ENCODE results near the gene OOSP3.

OOSP3 gene, protein sequence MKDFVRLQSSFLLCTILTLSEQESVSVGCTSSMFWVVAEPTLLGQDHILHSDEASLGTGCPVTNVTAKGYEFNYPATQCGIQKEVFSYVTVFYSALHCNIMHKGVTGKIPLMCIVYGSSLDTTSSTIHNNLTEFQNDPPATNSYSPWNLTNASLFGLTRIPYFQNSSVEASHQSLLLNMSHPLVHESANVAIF

DNA sequence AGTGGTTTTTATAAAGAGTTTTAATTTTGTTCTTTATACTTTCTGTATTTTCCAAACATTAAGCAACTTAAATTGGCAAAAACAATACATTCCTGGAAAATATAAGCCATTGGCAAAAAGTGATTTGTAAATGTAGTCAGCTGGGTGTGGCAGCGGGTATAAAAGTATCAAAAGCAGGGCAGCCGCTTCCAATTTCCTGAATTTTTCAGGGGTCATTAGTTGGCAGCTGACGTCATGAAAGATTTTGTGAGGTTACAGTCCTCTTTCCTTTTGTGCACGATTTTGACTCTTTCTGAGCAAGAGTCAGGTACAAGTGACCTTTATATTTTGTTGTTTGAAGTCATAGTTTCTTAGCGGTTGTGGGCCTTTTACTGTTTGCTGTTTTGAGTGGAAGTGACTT is at the start of gene OOSP3:
TSS of gene OOSP3 (plus strand) at position 208 of the 400 bp plus-strand sequence. CDS start at position 235, 27 bp downstream.
- Histone ChIP-seq H3K4me3 (replicated peaks; ENCODE audit: low read depth, low read length) (no peak within 1 kb of the TSS), H3K36me3 (ENCODE audit: control insufficient read depth, insufficient read depth, low read length) (no peaks in the 10 kb centered on the region), H3K27me3 (replicated peaks; ENCODE audit: control insufficient read depth, insufficient read depth, low read length) (no peaks in the 10 kb centered on the region)
- no peak for DNase-seq (ENCODE audit: extremely low read depth, insufficient read length)
- TF ChIP-seq, protein P1, sequence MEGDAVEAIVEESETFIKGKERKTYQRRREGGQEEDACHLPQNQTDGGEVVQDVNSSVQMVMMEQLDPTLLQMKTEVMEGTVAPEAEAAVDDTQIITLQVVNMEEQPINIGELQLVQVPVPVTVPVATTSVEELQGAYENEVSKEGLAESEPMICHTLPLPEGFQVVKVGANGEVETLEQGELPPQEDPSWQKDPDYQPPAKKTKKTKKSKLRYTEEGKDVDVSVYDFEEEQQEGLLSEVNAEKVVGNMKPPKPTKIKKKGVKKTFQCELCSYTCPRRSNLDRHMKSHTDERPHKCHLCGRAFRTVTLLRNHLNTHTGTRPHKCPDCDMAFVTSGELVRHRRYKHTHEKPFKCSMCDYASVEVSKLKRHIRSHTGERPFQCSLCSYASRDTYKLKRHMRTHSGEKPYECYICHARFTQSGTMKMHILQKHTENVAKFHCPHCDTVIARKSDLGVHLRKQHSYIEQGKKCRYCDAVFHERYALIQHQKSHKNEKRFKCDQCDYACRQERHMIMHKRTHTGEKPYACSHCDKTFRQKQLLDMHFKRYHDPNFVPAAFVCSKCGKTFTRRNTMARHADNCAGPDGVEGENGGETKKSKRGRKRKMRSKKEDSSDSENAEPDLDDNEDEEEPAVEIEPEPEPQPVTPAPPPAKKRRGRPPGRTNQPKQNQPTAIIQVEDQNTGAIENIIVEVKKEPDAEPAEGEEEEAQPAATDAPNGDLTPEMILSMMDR (IDR thresholded peaks at IDR 0.05; ENCODE audit: insufficient read depth, low read length, poor library complexity, severe bottlenecking), result no peak

- Histone ChIP-seq H3K36me3 (ENCODE audit: control insufficient read depth, insufficient read depth, low read length) (no peaks in the 10 kb centered on the region), H3K4me3 (replicated peaks; ENCODE audit: low read depth, low read length) (no peak overlapping the region), H3K27me3 (replicated peaks; ENCODE audit: control insufficient read depth, insufficient read depth, low read length) (no peaks in the 10 kb centered on the region)
- DNase-seq (ENCODE audit: extremely low read depth, insufficient read length), result no peak
- TF ChIP-seq, protein P1 (IDR thresholded peaks at IDR 0.05; ENCODE audit: insufficient read depth, low read length, poor library complexity, severe bottlenecking), result no peak
These were observed 49.2 kb upstream of the OOSP3 start for GRCh38 chr11:59829358-59829757.

DNA sequence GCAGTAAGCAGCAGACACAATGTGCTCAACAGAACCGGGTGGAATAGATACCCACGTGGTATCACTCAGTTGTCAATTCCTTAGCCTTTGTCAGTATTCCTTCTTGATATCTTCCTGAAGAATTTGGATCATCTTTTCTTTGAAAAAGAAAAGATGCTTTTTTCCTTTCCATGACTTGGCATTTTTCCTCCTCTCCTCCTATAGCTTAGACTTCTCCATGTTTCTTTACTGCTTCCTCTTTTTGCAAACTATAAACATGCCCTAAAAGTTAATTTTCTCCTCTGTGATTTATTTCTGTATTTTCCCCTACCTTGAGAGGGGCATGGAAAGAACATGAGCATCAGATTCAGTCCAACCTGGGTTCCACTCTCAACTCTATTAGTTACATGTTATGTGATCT is 45.0 kb upstream of the OOSP3 start:
- H3K36me3 ChIP-seq (ENCODE audit: control insufficient read depth, insufficient read depth, low read length), result no peaks in the 10 kb centered on the region
- no peak for DNase-seq (ENCODE audit: extremely low read depth, insufficient read length)
- TF ChIP-seq, protein P1 (IDR thresholded peaks at IDR 0.05; ENCODE audit: insufficient read depth, low read length, poor library complexity, severe bottlenecking), result no peak
- H3K4me3 ChIP-seq (replicated peaks; ENCODE audit: low read depth, low read length), result no peak overlapping the region
- H3K27me3 ChIP-seq (replicated peaks; ENCODE audit: control insufficient read depth, insufficient read depth, low read length), result no peaks in the 10 kb centered on the region

GRCh38 chr11:59839615-59840014 is 39.0 kb upstream of the OOSP3 start:
- no peak overlapping the region for H3K4me3 ChIP-seq (replicated peaks; ENCODE audit: low read depth, low read length)
- H3K27me3 ChIP-seq (replicated peaks; ENCODE audit: control insufficient read depth, insufficient read depth, low read length), result no peaks in the 10 kb centered on the region
- H3K36me3 ChIP-seq (ENCODE audit: control insufficient read depth, insufficient read depth, low read length), result no peaks in the 10 kb centered on the region
- TF ChIP-seq, protein P1 (IDR thresholded peaks at IDR 0.05; ENCODE audit: insufficient read depth, low read length, poor library complexity, severe bottlenecking), result no peak
- DNase-seq (ENCODE audit: extremely low read depth, insufficient read length), result no peak

DNA sequence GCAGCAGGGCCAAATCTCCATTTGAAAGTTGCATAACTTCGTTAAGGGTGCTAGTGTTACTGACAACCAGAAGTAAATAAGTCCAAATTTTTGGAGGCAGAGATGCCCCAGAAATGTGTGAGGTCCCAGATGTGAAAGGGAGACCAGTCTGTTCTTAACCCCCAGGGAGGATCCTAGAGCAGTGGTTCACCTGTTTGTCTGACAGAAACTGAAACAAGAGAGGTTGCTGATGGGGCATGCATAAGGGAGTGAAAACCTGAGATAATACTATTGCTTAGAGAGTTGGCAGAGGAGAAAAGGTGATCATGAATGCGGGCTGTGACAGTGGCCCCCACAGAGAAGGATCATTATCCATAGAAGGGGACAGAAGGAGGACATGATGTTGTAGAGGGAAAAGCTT is 37.1 kb upstream of the OOSP3 start:
- no peak for DNase-seq (ENCODE audit: extremely low read depth, insufficient read length)
- Histone ChIP-seq H3K4me3 (replicated peaks; ENCODE audit: low read depth, low read length) (no peak overlapping the region), H3K36me3 (ENCODE audit: control insufficient read depth, insufficient read depth, low read length) (no peaks in the 10 kb centered on the region), H3K27me3 (replicated peaks; ENCODE audit: control insufficient read depth, insufficient read depth, low read length) (no peaks in the 10 kb centered on the region)
- TF ChIP-seq, protein P1 (IDR thresholded peaks at IDR 0.05; ENCODE audit: insufficient read depth, low read length, poor library complexity, severe bottlenecking), result no peak

- Histone ChIP-seq H3K36me3 (ENCODE audit: control insufficient read depth, insufficient read depth, low read length) (no peaks in the 10 kb centered on the region), H3K27me3 (replicated peaks; ENCODE audit: control insufficient read depth, insufficient read depth, low read length) (no peaks in the 10 kb centered on the region), H3K4me3 (replicated peaks; ENCODE audit: low read depth, low read length) (no peak overlapping the region)
- no peak for DNase-seq (ENCODE audit: extremely low read depth, insufficient read length)
- TF ChIP-seq, protein P1 (IDR thresholded peaks at IDR 0.05; ENCODE audit: insufficient read depth, low read length, poor library complexity, severe bottlenecking), result no peak
These were observed 36.3 kb upstream of the OOSP3 start for GRCh38 chr11:59842316-59842715.
